Measurements from ENCODE around the gene C10orf67. TPM values are rescaled to one million over a fixed set of nuclear protein-coding genes. Genes with fewer than 3 reads are reported as not detected.

The C10orf67 gene
- total RNA-seq, 1 donor from 2014 or later, result not detected

- H3K27me3 Mint-ChIP-seq (ENCODE audit: low read depth), result peaks cover 3% of the 10 kb centered on the region
- no peak overlapping the region for H3K4me3 Mint-ChIP-seq (ENCODE audit: unreplicated experiment)
- no peak overlapping the region for H3K27ac Mint-ChIP-seq (ENCODE audit: unreplicated experiment)
- DNase-seq (ENCODE audit: low spot score), result no peak
- TF ChIP-seq, protein P1, sequence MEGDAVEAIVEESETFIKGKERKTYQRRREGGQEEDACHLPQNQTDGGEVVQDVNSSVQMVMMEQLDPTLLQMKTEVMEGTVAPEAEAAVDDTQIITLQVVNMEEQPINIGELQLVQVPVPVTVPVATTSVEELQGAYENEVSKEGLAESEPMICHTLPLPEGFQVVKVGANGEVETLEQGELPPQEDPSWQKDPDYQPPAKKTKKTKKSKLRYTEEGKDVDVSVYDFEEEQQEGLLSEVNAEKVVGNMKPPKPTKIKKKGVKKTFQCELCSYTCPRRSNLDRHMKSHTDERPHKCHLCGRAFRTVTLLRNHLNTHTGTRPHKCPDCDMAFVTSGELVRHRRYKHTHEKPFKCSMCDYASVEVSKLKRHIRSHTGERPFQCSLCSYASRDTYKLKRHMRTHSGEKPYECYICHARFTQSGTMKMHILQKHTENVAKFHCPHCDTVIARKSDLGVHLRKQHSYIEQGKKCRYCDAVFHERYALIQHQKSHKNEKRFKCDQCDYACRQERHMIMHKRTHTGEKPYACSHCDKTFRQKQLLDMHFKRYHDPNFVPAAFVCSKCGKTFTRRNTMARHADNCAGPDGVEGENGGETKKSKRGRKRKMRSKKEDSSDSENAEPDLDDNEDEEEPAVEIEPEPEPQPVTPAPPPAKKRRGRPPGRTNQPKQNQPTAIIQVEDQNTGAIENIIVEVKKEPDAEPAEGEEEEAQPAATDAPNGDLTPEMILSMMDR (IDR thresholded peaks at IDR 0.05), result no peak
- H3K36me3 Mint-ChIP-seq (ENCODE audit: low read depth), result peaks cover 1% of the 10 kb centered on the region
- H3K9me3 Mint-ChIP-seq (ENCODE audit: low read depth), result peaks cover 2% of the 10 kb centered on the region
- H3K4me1 Mint-ChIP-seq (ENCODE audit: low read depth), result peaks cover 8% of the 10 kb centered on the region
Observed at GRCh38 chr10:23331567-23332301, 12.9 kb downstream of the C10orf67 start.

- Mint-ChIP-seq H3K9me3 (ENCODE audit: low read depth) (peaks cover 2% of the 10 kb centered on the region), H3K4me1 (ENCODE audit: low read depth) (peaks cover 8% of the 10 kb centered on the region), H3K27me3 (ENCODE audit: low read depth) (peaks cover 3% of the 10 kb centered on the region), H3K36me3 (ENCODE audit: low read depth) (peaks cover 1% of the 10 kb centered on the region), H3K27ac (ENCODE audit: unreplicated experiment) (no peak overlapping the region), H3K4me3 (ENCODE audit: unreplicated experiment) (no peak overlapping the region)
- TF ChIP-seq, protein P1 (IDR thresholded peaks at IDR 0.05), result no peak
- no peak for DNase-seq (ENCODE audit: low spot score)
Observed at GRCh38 chr10:23330948-23331347, 13.6 kb downstream of the C10orf67 start.

GRCh38 chr10:23326544-23327307 is 17.9 kb downstream of the C10orf67 start:
- peaks cover 1% of the 10 kb centered on the region for H3K4me1 Mint-ChIP-seq (ENCODE audit: low read depth)
- TF ChIP-seq, protein P1 (IDR thresholded peaks at IDR 0.05), result no peak
- H3K36me3 Mint-ChIP-seq (ENCODE audit: low read depth), result peaks cover 1% of the 10 kb centered on the region
- peaks cover 15% of the 10 kb centered on the region for H3K27me3 Mint-ChIP-seq (ENCODE audit: low read depth)
- peaks cover 2% of the 10 kb centered on the region for H3K9me3 Mint-ChIP-seq (ENCODE audit: low read depth)
- DNase-seq (ENCODE audit: low spot score), result no peak
- H3K4me3 Mint-ChIP-seq (ENCODE audit: unreplicated experiment), result no peak overlapping the region
- H3K27ac Mint-ChIP-seq (ENCODE audit: unreplicated experiment), result no peak overlapping the region

GRCh38 chr10:23325132-23325531 is 19.5 kb downstream of the C10orf67 start:
- TF ChIP-seq, protein P1 (IDR thresholded peaks at IDR 0.05), result no peak
- Mint-ChIP-seq H3K4me3 (ENCODE audit: unreplicated experiment) (no peak overlapping the region), H3K27ac (ENCODE audit: unreplicated experiment) (no peak overlapping the region), H3K36me3 (ENCODE audit: low read depth) (no peaks in the 10 kb centered on the region), H3K27me3 (ENCODE audit: low read depth) (peaks cover 15% of the 10 kb centered on the region), H3K4me1 (ENCODE audit: low read depth) (no peaks in the 10 kb centered on the region), H3K9me3 (ENCODE audit: low read depth) (no peaks in the 10 kb centered on the region)
- no peak for DNase-seq (ENCODE audit: low spot score)

DNA sequence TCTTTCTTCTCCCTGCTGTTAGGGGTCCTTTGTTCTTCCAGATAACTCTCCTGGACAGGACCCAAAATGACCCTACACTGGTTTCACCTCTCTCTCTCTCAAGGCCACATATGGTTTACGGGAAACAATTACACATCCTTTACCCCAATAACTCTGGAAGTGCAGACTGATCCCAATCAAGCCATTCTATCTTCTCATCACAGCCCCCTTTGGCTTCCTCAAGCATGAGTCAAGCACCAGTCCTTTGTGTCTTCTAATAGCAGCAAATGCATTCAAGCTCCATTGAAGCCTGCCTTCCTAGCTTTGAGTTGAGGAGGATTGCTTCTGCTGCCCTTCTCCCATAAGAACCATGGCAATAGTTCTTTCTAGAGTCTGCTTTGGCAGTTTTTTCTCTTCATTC is 20.2 kb downstream of the C10orf67 start:
- no peak overlapping the region for H3K4me3 Mint-ChIP-seq (ENCODE audit: unreplicated experiment)
- TF ChIP-seq, protein P1 (IDR thresholded peaks at IDR 0.05), result no peak
- H3K36me3 Mint-ChIP-seq (ENCODE audit: low read depth), result no peaks in the 10 kb centered on the region
- DNase-seq (ENCODE audit: low spot score), result no peak
- H3K9me3 Mint-ChIP-seq (ENCODE audit: low read depth), result no peaks in the 10 kb centered on the region
- H3K27ac Mint-ChIP-seq (ENCODE audit: unreplicated experiment), result no peak overlapping the region
- peaks cover 15% of the 10 kb centered on the region for H3K27me3 Mint-ChIP-seq (ENCODE audit: low read depth)
- H3K4me1 Mint-ChIP-seq (ENCODE audit: low read depth), result no peaks in the 10 kb centered on the region
